GM19239 (cell line): ENCODE results near the gene C1orf21.

Experiments used
- DNase-seq: peaks from one replicate; pipeline ENCODE4 v3.0.0; 2011; ENCODE audit warnings: low spot score; ENCODE audit not compliant: insufficient read length
- FAIRE-seq: peaks from 2 replicates; lab custom pipeline; 2011; peaks lifted over from hg19 to GRCh38; lab: Jason Lieb, UNC

Gene C1orf21

DNA sequence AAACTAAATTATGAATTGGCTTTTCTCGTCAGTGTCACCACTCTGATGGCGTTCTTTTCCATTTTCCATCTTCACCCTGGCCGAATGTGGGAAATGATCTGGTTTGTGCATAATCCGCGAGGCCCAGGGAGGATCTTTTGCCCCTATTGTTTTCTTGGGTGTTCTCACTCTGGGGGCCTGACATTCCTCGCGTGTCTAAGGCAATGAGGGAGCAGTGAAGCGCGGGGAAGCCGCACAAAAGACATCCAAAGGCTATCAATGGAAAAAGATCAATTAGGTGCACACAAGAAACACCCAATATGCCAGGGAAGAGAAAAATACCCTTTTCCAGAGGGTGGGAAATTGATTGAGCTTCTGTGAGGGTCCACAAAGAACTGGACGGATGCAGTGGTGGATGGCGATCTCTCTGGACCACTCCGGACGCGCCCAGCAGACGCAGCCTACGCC lies 941 bp upstream of the C1orf21 start:
- no peak for FAIRE-seq
- no peak for DNase-seq

DNA sequence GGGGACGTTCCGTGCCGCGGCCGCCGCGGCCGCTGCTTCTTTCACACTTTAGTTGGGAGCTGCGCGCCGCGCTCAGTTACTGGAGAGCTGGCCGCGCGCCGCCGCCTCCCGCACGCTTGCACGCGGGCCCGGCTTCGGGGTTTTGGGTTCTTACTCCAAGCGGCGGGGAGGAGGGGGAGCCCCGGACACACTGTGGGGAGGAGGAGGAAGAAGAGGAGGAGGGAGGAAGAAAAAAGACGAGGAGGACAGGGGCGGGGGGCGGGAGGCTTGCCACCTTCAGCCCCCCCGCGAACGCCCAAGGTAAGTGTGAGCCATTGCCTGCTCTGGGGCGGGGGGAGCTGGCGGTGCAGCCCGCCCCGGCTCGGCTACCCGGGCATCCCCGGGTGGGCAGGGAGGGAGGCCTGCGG lies 243 bp downstream of the C1orf21 start:
- DNase-seq (no peak), FAIRE-seq (no peak)

DNA sequence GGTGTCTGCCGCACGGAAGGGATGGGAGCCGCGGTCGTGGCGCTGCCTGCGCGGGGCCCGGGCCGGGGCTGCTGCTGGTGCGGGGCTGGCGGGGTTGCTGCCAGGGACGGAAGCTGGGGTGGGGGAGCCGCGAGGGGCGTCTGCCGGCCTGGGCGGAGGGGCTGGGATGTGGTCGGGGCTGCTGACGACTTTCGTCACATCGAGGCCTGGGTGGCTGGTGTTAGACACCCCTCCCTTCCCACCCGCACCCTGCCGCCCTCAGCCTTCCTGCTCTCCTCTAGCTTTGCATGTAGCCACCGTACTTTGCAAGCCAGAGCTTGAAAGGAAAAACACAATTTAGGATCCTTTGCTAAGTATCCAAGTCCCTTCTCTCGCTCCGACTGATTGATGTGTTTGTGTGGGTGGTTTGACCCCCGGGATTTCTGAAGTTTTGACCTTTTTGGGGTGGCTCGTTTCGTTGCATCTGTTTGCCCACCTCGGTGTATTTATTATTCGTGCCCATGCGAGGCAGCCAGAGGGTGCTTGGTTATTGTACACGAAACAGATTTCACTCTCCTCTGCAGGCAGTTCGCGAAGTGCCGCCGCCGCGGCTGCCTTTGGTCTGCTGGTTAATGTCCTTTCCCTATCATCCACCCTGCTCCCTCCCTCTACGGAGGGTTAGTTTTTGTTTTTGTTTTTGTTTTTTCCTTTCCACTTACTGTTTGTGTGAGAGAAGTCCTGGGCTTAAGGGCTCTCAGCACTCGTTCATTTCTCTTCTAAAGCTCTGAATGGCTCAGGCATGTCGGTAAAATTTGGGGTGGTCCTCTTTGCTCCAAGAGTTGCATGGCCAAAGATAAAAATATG lies 868 bp downstream of the C1orf21 start:
- DNase-seq (no peak), FAIRE-seq (no peak)

DNA sequence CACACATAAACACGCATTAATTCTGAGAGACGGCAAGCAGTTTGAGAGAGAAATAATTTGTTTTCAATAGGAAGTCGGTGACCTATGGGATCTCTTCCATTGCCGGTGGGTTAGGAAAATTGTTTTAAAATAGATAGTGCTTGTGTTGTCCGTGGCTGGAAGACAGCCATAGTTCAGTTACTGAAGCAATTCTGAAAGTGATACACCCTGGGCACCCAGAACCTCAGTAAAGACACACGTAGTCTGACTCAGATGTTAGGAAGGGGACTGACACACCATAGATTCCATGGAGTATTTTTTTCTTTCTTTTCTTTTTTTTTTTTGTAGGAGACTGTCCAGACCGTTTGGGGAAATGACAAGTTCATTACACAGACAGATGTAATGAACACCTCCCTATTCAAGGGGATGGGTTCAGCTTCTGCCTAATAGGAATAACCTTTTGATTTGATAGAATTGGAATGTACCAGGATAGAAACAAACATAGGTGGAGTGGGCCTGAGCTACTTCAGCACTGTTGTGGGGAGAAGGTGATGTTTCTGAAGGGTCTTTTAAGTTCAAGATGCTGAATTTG lies 1.6 kb downstream of the C1orf21 start:
- DNase-seq (no peak), FAIRE-seq (no peak)

DNA sequence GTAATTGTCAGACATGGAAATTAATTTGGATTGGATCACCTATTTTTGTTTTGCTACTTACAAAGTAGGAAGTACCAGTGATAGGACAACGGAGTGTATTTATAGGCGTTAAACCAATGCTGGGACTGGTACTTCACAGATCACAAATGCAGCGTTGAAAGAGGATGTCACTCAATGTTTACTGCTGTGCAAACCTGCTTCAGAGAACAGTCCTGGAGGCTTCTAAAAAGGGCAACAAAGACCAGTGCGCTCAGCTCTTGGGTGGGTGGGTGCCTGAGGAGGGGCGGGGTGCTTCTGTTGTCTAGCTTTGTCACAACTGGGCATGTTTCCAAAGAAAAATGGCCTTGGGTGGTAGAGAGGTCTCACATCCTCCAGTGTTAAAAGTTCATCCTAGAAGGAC lies 2.1 kb downstream of the C1orf21 start:
- DNase-seq, result no peak
- FAIRE-seq, result no peak

DNA sequence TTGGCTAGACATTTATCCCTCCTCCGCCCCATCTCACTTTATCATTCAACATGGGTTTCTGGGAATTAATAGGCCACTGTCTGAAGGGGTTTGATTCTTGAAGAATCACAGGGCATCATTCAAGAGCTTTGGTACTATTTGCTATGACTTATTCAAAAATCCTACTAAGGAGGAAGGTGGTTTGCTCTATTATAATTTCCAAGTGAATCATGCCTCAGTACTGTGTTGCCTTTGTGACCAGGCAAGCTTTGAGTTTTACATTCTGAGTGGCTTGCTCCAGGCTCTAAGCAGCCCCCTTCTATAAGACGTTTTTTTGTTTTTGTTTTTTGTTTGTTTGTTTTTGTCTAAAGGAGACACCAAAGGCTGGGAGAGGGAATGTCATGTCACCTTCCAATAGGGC lies 2.6 kb downstream of the C1orf21 start:
- DNase-seq (no peak), FAIRE-seq (no peak)

DNA sequence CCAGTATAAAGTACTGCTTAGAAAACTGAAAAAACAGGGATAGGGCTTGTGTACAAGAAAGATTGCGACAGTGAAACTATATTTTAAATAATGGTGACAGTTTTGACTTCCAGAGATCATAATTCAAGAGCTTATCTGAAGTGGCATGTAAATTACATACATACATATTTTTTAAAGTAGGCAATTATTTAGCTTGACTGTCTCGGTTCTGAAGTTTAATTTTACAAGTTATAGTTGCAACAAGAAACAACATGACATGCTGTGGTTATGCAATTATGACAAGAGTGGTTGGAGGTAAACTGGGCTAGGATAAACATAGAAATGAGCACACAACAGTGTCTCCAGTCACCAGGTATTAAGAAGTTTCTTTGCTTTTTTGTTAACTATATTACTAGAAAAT lies 4.1 kb downstream of the C1orf21 start:
- DNase-seq, result no peak
- FAIRE-seq, result no peak

DNA sequence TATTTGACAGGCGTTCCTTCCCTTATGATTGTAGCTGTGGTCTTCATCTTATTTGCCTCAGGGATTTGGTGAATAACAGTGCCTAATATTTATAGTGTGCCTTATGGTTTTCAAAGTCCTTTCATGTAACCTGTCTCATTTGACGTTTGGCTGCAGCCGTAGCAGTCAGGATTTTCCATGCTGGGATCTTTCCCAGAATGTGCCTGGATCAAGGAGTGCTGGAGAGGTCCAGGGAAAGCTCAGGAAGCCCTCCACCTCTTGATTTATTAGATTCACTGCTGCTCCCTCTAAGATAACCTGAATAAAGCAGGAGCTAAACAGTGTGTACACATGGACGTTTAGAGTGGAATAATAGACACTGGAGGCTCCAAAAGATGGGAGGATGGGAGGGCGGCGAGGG lies 5.2 kb downstream of the C1orf21 start:
- DNase-seq (no peak), FAIRE-seq (no peak)

DNA sequence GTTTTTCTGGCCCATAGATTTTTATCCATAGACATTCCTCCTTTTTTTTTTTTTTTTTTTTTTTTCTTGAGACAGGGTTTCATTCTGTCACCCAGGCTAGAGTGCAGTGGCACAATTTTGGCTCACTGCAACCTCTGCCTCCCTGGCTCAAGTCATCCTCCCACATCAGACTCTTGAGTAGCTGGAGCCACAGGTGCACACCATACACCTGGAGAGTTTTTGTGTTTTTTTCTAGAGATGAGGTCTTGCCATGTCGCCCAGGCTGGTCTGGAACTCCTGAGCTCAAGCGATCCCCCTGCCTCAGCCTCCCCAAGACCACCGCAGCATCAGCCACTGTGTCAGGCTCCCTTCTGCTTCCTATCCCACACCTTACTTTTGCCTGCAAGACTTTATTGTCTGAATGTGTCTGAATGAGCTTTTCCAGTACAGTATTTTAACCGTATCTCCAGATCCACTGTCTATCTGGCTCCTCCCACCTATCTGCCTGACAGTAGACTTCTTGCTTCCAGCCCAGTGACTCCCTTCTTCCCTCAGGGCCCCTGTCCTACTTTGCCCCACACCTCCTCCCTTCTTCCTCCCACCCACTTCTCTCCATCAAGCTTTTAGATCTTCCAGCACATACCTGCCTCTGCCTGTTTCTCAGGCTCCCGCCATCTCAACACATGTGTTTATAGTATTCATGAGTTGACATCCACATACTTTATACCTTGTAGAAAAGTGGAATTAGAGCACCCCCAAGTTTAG lies 6.1 kb downstream of the C1orf21 start:
- DNase-seq (no peak), FAIRE-seq (no peak)

DNA sequence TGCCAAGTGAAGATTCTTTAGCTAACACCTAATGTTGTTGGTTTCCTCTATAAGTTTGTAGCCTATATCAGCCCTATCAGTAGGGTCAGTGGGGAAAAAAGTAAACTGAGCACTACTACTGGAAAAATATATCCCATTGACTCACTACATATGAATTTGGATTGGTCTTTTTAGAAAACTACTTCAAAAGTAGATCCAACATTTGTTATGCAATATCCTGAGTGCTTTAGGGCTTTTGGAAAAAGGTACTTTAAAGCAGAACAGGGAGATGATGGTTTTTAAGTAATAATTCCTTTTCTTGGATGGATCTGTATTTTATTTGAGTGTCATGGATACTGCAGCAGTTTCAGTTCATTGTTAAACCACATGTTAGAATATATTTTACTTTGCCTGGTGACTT lies 7.1 kb downstream of the C1orf21 start:
- FAIRE-seq (no peak), DNase-seq (no peak)

DNA sequence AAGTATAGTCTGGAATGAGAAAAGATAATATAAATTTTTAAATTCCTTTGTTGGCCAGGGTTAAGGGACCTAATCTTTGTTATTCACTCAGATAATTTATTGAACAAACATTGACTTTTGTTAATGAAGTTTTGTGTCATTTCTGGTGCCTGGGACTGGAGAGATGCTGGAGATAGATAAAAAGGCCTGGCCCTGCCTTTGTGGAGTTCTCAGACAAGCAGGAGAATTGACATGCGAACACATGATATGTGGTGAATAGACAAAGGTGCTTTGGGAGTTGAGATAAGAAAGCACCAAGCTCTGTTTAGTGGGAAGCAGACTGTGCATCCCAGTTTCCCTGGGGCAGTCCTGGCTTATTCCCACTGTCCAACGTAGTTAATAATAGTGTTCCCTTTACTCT lies 8.5 kb downstream of the C1orf21 start:
- DNase-seq (no peak), FAIRE-seq (no peak)

DNA sequence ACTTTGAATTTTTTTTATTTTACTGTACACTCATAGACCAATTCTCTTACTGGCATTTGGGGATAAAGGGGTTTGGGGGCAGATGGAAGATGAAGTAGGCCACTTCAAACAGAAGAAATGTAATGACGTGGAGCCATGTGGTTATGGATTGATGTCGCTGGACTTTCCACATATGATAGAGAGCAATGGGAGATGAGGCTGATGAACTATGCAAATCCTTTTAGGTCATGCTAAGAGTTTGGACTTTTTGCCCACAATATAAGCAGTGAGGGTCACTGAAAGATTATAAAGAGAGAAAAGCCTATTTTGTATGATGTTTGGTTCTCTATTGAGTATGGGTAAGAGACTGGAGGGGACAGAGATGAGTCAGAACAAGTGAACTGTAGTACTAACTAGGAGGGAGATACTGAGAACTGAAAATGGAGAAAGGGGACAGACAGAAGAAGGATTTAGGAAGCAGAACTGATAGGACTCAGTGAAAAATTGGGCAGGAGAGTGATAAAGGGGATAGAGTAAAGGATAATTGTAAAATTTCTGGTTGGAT lies 9.2 kb downstream of the C1orf21 start:
- no peak for FAIRE-seq
- no peak for DNase-seq

DNA sequence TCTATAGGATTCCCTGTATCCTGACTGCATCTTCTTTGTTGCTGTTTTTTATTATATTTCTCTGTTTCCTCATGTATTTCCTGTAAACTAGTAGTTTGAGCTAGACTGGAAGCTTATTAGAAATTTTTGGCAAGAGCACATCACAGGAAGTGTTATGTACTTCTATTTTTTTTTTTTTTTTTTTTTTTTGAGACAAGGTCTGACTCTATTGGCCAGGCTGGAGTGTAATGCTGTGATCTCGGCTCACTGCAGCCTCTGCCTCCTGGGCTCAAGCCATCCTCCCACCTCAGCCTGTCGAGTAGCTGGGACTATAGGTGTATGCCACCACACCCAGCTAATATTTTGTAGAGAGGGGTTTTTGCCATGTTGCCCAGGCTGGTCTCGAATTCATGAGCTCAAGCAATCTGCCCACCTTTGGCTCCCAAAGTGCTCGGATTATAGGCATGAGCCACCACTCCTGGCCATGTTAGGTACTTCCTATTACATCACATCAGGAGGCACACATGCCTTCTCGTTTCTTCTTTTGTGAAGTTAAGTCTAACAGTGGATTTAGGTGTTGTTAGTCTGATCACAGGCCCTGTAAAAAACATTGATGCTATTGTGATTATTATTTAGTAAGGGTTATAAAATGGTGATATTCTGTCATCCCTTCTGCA lies 12.5 kb downstream of the C1orf21 start:
- FAIRE-seq, result no peak
- no peak for DNase-seq

DNA sequence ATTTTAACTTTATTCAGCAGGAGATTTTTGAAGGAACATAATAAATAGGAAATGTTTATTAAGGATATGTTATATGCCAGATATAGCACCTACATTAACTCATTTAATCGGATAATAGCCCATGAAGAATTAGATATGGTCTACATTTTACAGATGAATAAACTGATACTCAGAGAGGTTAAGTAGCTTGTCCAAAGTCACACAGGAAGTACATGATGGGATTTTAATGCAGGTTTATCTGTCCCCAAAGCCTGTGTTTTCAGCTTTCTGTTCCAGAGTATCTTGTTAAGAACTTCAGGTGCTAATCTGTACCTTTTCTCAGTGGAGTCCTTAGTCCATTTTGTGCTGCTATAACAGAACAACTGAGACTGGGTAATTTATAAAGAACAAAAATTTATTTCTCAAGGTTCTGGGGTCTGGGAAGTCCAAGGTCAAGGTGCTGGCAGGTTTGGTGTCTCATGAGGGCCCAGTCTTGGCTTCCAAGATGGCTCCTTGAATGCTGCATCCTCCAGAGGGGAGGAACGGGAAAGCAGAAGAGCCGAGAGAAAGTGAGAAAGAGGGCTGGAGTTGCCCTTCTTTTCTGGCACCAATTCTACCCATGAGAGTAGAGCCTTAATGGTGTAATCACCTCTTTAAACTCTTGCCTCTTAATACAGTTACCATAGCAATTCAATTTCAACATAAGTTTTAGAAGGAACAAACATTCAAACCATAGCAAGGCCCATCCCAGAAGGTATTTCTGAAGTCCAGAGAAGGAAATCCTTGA lies 17.3 kb downstream of the C1orf21 start:
- FAIRE-seq, result no peak
- no peak for DNase-seq

DNA sequence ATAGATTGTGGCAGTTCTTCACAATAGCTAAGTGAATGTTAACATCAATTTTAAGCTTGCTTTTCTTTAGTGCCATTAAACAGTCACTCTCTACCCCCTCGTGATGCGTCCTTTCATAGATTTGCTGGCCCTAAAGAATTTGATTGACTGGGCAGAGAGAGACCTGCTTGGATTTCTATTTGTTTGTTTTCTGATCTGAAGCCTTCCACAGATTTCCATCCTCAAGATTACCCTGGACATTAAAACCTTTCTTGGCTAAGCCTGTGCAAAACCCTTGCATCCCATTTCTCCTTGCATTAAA lies 17.8 kb downstream of the C1orf21 start:
- no peak for DNase-seq
- no peak for FAIRE-seq

DNA sequence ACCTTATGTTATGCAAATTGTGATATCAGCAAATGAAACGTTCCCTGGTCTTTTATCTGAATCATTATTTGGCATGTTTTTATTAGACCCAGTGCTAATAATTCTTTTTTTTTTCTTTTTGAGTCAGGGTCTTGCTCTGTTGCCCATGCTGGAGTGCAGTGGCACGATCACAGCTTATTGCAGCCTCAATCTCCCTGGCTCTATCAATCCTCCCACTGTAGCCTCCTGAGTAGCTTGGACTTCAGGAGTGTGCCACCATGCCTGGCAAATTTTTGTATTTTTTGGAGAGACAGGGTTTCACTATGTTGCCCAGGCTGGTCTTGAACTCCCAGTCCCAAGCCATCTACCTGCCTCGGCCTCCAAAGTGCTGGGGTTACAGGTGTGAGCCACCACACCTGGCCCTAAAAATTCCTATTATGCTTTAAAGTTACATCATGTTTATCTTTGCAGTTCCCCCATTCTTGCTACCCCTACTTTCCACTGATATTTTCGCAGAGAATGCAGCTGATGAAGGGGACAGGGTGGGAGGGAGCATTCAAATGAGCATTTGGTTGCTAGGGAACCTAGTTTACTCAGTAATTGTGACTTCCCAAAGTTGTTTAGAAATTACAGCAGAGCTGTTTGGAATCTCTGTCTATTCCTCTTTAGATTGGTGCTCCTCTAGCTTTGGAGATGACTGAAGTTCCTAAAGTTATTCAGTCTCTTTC lies 18.4 kb downstream of the C1orf21 start:
- DNase-seq (no peak), FAIRE-seq (no peak)

DNA sequence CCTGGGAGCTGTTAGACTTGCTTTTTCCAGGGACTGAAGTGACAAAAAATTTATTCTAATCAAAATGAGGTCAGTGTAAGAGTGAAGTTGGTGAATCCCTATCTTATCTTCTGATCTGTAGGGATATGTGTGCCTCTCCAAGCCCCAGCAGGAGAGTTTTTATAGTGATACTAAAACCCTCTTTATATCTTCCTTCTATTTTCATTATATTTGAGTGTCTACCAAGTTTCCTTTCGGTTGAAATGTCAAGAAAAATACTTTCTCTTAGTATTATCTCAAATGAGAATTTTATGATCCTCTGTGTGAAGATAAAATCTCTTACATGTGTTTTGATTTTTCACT lies 18.9 kb downstream of the C1orf21 start:
- FAIRE-seq (no peak), DNase-seq (no peak)

DNA sequence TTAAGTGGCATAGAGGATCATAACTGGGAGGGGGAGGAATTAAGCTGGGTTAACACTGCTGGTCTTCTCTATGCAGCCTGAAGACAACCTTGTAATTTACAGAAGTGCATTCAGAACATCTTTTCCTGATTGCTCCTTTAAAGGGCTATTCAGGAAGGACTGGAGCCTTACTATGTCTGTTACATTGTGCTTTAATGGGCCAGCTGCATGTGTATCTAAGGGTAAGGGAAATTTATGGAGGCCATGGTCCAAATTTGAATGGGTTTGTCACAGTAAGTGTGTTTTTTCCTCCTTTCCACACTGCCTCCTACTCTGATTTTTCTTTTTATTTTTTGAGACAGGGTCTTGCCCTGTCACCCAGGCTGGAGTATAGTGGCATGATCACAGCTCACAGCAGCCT lies 19.6 kb downstream of the C1orf21 start:
- DNase-seq (no peak), FAIRE-seq (no peak)

DNA sequence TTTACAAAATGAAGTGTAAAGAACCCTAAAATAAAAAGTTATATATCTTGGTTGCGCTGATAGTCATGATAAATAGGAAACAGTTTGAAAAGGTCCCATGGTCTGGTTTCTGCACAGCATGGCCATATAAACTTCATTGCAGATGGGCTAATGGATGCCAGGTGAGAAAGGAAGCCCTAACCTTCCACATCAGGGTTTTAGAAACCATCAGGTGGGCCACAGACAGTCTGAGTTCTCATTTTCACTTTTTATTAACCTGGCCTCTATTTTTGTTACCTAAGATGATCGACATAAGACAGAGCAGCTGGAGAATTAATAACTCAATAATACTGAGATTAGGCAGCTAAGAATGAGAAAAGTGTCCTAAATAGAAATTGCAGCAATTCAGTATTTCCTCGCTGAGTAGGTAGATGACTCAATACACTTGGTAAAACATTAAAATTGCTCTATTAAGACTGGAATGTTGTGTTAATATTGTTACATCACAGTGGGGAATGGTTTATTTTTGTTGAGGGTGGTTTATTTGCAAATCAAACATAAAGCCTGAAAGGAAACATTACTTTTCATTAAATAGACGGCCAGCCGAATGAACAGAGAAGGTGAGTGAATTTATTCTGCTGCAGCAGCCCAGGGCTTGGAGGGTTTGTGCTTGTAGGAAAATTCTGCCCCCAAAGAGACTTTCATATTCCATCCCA lies 21.1 kb downstream of the C1orf21 start:
- DNase-seq (no peak), FAIRE-seq (no peak)
